Measurements from ENCODE around the gene SST. TPM values are rescaled to one million over a fixed set of nuclear protein-coding genes. Genes with fewer than 3 reads are reported as not detected.
"Not testable (repeated sequence)": the region's sequence is repeated elsewhere in the genome, so short reads cannot be mapped to it uniquely, and the experiment has no call there.

The SST gene
- total RNA-seq, 1 experiment from 2014 or later, result not detected

- DNase-seq (ENCODE audit: low spot score), result no peak
These were observed 14.2 kb upstream of the SST start for GRCh38 chr3:187684444-187684843.

GRCh38 chr3:187681756-187682155 is 11.6 kb upstream of the SST start:
- not testable (repeated sequence) for DNase-seq (ENCODE audit: low spot score)

DNA sequence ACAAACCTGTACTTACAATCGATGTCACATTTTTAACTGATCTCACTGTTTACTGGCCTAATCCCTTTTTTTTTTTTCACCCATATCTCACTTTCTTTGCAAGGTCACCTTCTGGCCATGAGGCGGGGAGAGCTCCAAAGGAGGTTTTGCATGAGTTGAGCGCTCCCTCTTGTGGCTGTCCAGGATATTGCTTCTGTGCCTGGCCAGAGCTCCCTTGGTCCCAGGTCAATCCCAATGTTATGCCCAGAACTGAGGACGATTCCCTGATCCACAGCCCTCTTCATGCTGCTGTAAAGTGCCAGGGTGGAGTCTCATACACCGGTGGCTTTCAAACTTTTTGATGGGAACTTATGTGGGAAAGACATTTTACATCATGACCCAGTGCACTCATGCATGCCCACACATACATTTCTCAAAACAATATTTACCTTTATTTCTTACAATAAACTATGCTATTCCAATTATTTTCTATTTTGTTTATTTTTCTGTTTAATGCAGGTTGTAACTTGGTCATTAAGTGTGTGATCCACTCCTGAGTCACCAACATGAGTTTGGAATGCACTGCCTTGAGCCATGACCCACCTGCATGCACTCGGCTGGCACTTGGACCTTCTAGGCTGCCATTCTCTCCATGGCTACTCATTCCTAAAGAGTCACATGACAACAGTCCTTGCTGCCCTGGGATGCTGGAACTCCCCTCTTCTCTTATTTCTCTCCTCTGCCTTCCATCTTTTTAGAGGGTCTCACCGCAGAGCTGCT is 9.6 kb upstream of the SST start:
- DNase-seq (ENCODE audit: low spot score), result peak; percentile 76

GRCh38 chr3:187678726-187679268 is 8.6 kb upstream of the SST start:
- peak; percentile 71 for DNase-seq (ENCODE audit: low spot score)

DNA sequence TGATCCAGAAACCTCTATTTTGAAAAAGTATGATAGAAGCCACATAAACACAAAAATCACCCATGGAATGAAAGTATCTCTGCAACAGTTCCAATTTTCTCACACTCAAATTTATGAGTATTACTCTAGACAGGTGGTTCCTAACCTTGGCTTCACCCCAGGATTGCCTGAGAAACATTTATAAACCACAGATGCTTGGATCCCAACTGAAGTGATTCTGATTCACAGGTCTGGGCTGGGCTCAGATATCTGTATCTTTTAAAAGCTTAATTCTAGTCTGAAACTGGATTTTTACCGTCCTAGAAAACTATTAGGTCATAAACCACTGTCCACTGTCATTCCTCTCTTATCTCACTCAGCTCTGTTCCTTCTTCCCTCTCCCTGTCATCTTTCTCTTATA is 7.4 kb upstream of the SST start:
- peak; percentile 18 for DNase-seq (ENCODE audit: low spot score)

- DNase-seq (ENCODE audit: low spot score), result peak; percentile 32
These were observed 2.8 kb upstream of the SST start for GRCh38 chr3:187673012-187673411.

DNA sequence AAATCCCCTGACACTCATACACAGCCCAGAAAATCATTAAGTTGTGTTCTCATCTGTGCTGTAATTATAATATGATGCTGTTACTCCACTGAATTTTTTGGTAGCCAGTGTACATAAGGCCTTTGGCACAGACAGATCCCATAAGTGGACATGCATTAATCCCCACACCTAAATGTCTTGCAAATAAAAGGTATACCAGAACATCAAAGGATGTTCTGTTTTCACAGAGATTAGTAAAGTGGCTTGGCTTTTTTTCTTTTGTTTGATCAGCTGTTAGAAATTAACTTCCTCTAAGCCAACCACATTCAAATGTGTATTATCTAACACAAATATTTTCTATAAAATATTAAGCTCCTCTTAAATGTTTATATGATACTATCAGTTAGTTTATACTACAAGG is 2.7 kb downstream of the SST start:
- no peak for DNase-seq (ENCODE audit: low spot score)

- no peak for DNase-seq (ENCODE audit: low spot score)
These were observed 4.3 kb downstream of the SST start for GRCh38 chr3:187665764-187666402.

GRCh38 chr3:187665010-187665409 is 5.2 kb downstream of the SST start:
- DNase-seq (ENCODE audit: low spot score), result no peak

GRCh38 chr3:187662848-187663409 is 7.3 kb downstream of the SST start:
- no peak for DNase-seq (ENCODE audit: low spot score)

DNA sequence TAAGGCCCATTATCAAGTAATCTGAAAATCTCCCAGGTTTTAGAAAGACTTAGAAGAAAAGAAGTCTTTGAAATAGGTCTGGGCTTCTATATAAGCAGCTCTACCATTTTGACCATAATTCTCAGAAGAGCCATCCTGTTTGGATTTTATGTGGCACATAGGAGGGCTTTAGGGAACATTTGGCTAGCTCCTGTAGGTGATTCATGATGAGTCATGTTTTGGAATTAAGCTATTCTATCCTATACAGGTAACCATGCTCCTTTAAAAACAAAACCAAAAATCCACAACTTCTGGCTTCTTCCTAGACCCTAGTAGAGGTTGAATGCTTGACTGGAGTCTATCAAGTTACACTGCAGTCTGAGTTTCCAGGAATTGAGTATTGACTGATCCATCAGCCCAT is 8.9 kb downstream of the SST start:
- DNase-seq (ENCODE audit: low spot score), result no peak

GRCh38 chr3:187651282-187651681 is 18.9 kb downstream of the SST start:
- no peak for DNase-seq (ENCODE audit: low spot score)

DNA sequence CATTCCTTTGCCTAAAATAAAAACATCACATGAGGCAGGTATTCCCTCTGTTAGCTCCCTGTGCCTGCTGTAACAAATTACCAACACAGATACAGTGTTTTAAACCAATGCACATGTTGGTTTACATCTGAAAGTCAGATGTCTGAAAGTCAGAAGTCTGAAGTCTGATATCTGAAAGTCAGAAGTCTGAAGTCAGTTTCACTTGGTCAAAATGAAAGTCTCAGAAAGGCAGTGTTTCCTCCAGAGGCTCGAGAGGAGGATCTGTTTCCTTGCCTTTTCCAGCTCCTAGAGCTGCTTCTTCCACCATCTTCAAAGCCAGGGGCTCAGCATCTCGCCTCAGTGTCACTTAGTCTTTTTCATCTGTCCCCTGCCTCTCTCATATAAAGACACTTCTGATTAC is 22.0 kb downstream of the SST start:
- DNase-seq (ENCODE audit: low spot score), result no peak

DNA sequence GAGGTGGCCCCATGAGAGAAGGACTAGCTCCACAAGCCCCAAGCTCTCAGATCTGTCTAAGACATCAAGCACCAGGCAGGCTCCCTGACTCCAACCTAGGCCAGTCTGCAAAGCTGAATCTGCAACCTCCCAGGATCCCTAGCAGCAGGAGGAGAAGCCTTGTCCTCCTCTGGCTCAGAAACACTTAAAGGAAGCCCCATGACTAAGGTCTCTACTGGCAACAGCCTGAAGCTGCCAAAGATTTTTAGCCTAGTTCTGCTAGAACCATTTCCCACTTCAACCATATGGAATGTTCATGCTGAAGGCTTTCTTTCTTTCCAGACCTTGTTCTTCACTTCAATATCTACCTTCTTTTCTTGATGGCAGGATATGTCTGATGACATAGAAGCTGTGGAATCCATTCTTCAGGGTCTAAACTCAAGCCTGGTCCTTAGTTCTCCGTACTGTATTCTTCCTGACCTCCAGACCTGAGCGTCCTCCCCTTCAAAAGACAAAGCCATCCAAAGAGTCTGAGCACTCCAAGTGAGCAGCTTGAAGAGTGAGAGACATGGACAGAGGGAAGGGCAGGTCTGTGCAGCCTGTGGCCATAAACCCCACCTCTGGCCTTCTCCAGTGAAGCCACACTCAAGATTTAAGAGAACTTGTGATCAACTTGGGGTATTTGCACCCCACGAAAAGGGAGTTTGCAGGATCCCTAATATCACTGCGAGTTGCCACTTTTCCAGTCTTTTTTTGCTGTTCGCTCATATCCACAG is 23.1 kb downstream of the SST start:
- no peak for DNase-seq (ENCODE audit: low spot score)

GRCh38 chr3:187645379-187645778 is 24.8 kb downstream of the SST start:
- DNase-seq (ENCODE audit: low spot score), result not testable (repeated sequence)

DNA sequence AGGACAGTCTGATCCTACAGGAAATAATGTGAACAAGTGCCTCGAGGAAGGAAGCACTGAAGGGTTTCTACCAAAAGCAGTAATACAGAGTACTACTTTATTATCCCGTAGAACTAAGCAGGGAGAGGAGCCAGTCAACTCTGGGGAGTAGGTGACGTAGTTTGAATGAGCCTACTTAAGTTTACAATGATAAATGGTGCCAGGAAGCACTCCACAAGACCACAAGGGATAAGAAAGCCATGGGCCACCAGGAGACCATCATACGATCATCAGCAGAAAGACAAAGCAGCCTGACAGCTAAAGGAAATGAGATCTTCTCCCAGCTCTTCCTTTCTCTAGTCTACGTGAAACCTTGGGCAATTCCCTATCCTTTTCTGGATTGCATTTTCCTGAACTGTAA is 27.3 kb downstream of the SST start:
- no peak for DNase-seq (ENCODE audit: low spot score)

DNA sequence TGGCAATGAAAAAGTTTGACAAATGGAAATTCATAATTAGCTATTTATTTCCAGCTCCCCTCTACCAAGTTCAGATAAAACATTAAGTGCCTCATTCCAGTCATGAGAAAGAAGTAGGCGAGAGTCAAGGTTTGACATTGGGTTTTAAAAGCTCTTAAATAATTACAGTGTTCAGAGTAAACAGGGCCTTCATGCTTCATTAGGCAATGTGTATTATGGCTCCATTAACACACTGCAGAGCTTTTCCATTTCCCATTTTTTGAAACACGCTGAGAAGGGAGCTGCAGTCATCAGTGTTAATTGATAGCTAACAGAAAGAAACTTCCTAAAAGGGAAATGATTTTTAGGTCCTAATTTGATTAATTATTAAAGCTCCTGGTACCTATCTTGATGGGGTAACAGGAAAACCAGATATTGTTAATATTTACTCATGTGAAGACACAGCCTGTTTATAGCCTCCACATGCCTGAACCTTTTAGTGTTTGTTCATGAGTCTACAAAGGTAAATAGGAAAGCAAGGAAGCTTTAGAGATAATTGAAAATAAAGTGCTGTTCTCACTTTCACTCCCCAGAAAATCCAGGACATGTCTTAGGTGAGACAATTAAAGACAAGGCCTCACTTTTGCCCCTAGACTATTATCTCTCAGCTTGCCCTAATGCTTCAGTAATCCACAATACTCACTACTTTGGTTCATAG is 28.7 kb downstream of the SST start:
- DNase-seq (ENCODE audit: low spot score), result no peak

GRCh38 chr3:187640569-187641059 is 29.6 kb downstream of the SST start:
- no peak for DNase-seq (ENCODE audit: low spot score)

- no peak for DNase-seq (ENCODE audit: low spot score)
These were observed 30.1 kb downstream of the SST start for GRCh38 chr3:187639927-187640568.

- DNase-seq (ENCODE audit: low spot score), result no peak
These were observed 33.7 kb downstream of the SST start for GRCh38 chr3:187636528-187636927.

GRCh38 chr3:187630404-187630803 is 39.8 kb downstream of the SST start:
- DNase-seq (ENCODE audit: low spot score), result no peak
